Measurements from ENCODE around the gene KDELR1. TPM values are rescaled to one million over a fixed set of nuclear protein-coding genes. Genes with fewer than 3 reads are reported as not detected.
"Not testable (repeated sequence)": the region's sequence is repeated elsewhere in the genome, so short reads cannot be mapped to it uniquely, and the experiment has no call there.

Gene KDELR1
- total and polyA plus RNA-seq, 5 donors, result 82.3 to 101 (median 84.2) TPM

DNA sequence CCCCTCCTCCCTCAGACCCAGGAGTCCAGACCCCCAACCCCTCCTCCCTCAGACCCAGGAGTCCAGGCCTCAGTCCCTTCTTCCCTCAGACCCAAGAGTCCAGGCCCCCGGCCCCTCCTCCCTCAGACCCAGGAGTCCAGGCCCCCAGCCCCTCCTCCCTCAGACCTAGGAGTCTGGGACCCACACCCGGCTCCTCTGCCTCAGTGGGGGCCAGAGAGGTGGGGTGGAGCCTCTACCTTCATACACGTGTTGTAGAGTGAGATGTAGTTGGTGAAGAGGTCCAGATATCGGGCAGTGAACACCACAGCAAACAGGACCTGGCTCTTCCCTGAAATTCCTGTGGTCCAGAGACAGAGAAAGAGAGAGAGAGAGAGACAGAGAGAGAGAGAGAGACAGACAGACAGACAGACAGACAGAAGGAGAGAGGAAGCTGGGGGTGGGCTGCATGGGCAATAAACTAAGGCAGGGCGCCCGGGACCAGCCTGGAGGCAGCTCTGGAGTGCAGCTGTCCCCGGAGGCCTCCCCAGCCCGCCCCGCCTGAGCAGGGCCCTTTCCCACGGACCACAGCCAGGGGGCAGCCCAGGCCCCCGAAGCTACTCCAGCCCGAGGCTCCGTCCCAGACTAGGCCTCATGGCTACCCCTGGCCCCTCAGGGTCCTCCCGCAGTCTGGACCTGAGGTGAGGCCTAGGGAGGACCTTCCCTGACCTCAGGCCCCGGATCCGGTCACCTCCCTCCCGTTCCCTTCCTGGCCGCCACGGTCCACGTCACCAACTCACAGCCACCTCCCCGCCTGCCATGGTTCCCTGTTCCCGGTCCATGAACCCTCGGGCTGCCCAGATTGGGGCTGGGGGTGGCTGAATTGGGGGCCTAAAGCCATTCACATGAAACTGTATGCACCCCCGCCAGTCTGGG is 907 bp downstream of the KDELR1 start:
- no peaks in the 10 kb centered on the region for H3K27me3 ChIP-seq (ENCODE audit: control insufficient read depth, insufficient read depth)
- H3K9me3 ChIP-seq (ENCODE audit: control insufficient read depth, low read length), result no peaks in the 10 kb centered on the region
- H3K4me3 ChIP-seq (ENCODE audit: low read length), result peak overlapping the region; percentile 86
- H3K4me1 ChIP-seq (ENCODE audit: control insufficient read depth, insufficient read depth, low read length), result no peaks in the 10 kb centered on the region
- DNase-seq, result peak; percentile 74 to 89 (median 88)
- WGBS, result 2% methylated on average over 24 of the region's 24 CpGs
- H3K27ac ChIP-seq (ENCODE audit: low read length), result peak overlapping the region; percentile 93
- intact Hi-C loops (cut with DNase I), result no loop called here
- ATAC-seq, result peak; percentile 84

DNA sequence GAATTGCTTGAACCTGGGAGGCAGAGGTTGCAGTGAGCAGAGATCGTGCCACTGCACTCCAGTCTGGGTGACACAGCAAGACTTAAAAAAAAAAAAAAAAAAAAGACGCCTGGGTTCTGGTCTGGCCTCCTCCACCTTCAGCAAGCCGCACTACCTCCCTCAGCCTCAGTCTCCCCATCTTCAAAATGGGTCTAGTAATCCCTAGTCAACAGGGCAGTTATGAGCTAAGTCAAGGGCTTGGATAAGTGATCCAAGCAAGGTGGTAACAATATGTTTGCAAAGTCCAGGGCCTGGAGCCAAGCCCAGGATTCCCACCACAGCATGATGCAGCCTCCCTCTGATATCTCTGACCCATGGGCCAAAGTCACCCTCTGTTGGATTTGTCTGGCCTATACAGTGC is 4.4 kb downstream of the KDELR1 start:
- no peak overlapping the region for H3K27ac ChIP-seq (ENCODE audit: low read length)
- no peaks in the 10 kb centered on the region for H3K4me1 ChIP-seq (ENCODE audit: control insufficient read depth, insufficient read depth, low read length)
- no peaks in the 10 kb centered on the region for H3K27me3 ChIP-seq (ENCODE audit: control insufficient read depth, insufficient read depth)
- no peak for DNase-seq
- intact Hi-C loops (cut with DNase I), result no loop called here
- ATAC-seq, result no peak
- no peak overlapping the region for H3K4me3 ChIP-seq (ENCODE audit: low read length)
- H3K9me3 ChIP-seq (ENCODE audit: control insufficient read depth, low read length), result no peaks in the 10 kb centered on the region
- 95% methylated on average over 3 of the region's 3 CpGs for WGBS

DNA sequence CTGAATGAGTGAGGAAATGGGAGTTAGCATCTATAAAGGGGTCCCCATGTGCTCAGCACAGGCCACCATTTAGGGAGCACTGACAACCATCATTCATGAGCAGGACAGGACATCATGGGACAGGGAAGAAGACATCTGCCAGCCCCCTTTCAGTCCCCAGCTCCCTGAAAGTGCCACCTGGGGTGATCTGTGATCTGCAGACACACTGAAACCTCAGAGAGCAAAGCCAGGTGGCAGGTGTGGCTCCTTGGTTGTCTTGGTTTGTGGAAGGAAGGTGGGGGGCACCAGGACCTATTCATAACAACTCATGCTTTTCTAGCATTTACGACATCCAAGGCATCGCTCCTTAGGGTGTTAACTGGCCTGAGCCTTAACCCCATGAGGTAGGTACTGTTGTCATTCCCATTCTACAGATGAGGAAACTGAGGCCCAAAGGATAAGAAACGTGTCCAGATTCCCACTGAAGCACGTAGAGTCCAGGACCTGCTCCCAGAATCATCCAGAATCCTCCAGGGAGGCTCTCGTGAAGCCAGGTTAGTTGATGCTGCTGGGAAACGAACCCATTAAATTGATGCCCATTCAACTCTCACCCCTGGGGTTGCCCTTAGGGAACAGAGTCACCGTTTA is 5.8 kb downstream of the KDELR1 start:
- ATAC-seq (no peak), DNase-seq (no peak)
- H3K9me3 ChIP-seq (ENCODE audit: control insufficient read depth, low read length), result no peaks in the 10 kb centered on the region
- intact Hi-C loops (cut with DNase I), result no loop called here
- no peak overlapping the region for H3K4me3 ChIP-seq (ENCODE audit: low read length)
- H3K27me3 ChIP-seq (ENCODE audit: control insufficient read depth, insufficient read depth), result no peaks in the 10 kb centered on the region
- H3K4me1 ChIP-seq (ENCODE audit: control insufficient read depth, insufficient read depth, low read length), result no peaks in the 10 kb centered on the region
- 91% methylated on average over 7 of the region's 7 CpGs for WGBS
- H3K27ac ChIP-seq (ENCODE audit: low read length), result no peak overlapping the region

DNA sequence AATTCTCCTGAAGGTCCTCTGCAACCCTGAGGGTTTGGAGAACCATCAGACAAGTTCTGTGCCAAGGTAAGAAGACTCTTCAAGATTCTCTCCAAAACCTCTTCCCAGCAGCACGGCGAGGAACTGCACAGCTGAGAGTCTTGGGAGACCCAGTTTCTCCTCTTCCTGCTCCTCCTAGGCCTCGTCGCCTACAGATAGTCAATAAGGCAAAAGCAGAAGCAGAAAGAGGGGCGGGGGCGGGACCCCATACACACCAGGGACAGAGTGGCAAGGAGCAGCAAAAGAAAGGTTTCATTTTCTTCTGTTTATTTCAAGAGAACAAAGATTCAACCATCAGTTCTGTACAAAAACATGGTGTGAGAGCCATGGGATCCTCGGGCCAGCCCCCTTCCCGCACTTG is 9.1 kb downstream of the KDELR1 start:
- no peak for DNase-seq
- Histone ChIP-seq H3K27ac (ENCODE audit: low read length) (no peak overlapping the region), H3K9me3 (ENCODE audit: control insufficient read depth, low read length) (no peaks in the 10 kb centered on the region), H3K4me1 (ENCODE audit: control insufficient read depth, insufficient read depth, low read length) (no peaks in the 10 kb centered on the region), H3K27me3 (ENCODE audit: control insufficient read depth, insufficient read depth) (no peaks in the 10 kb centered on the region), H3K4me3 (ENCODE audit: low read length) (no peak overlapping the region)
- intact Hi-C loops (cut with DNase I), result no loop called here
- 92% methylated on average over 8 of the region's 8 CpGs for WGBS
- no peak for ATAC-seq

DNA sequence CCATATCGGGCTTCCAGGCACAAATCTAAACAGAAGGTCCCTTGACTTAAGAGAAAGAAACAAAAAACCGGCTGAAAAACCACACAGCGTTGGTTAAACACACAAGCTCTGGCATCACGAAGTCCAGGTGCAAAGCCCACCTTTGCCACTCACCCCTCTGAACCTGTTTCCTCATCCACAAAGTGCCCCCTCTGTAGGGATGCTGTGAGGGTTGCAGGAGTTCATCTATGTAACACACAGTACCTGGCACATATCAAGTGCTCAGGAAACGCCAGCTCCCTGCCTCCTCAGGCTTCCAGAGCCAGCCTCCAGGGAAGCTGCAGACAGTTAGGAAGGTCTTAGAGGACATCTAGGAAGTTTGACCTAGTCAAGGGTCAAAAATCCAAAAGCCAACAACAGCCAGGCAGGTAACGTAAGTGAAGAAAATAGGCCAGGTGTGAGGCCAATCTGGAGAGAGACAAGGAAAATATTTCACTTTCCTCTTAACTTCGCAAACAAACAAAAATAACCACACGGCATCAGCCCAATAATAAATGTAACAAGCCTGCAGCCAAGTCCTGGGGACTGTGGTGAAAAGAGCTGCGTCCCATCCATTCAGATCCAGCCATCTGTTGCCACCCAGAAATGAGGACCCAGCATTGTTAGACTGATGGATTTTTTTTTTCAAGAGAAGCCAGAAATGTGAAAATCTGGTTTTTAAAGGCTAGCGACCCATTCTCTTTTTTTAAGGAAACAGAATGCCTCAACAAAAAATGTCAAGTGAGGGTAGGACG is 10.0 kb downstream of the KDELR1 start:
- intact Hi-C loops (cut with DNase I), result no loop called here
- Histone ChIP-seq H3K27me3 (ENCODE audit: control insufficient read depth, insufficient read depth) (no peaks in the 10 kb centered on the region), H3K4me3 (ENCODE audit: low read length) (no peak overlapping the region), H3K4me1 (ENCODE audit: control insufficient read depth, insufficient read depth, low read length) (no peaks in the 10 kb centered on the region), H3K9me3 (ENCODE audit: control insufficient read depth, low read length) (no peaks in the 10 kb centered on the region), H3K27ac (ENCODE audit: low read length) (no peak overlapping the region)
- 85% methylated on average over 11 of the region's 11 CpGs for WGBS
- DNase-seq, result no peak
- no peak for ATAC-seq

DNA sequence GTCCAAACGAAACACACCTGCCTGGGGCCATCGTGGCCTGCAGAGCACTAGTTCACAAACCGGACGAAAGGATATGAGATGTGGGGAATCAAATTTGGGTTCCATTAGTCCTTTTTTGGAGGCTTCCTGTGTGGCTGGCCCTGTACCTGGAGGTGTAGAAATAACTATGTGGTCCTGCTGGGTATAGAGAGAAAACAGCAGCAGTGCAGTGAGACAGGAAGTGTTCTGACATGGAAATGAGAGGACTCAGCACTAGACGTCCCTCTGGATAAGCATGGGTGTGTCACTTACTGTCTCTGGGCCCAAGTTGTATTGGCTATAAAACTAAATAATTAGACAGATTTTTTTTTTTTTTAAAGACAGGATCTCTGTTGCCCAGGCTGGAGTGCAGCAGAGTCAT is 12.3 kb downstream of the KDELR1 start:
- Histone ChIP-seq H3K4me3 (ENCODE audit: low read length) (no peak overlapping the region), H3K9me3 (ENCODE audit: control insufficient read depth, low read length) (no peaks in the 10 kb centered on the region), H3K27ac (ENCODE audit: low read length) (no peak overlapping the region), H3K27me3 (ENCODE audit: control insufficient read depth, insufficient read depth) (no peaks in the 10 kb centered on the region), H3K4me1 (ENCODE audit: control insufficient read depth, insufficient read depth, low read length) (no peaks in the 10 kb centered on the region)
- intact Hi-C loops (cut with DNase I), result no loop called here
- DNase-seq (no peak), ATAC-seq (peak in 1 of 2 donors; percentile 16)
- 81% methylated on average over 5 of the region's 5 CpGs for WGBS

DNA sequence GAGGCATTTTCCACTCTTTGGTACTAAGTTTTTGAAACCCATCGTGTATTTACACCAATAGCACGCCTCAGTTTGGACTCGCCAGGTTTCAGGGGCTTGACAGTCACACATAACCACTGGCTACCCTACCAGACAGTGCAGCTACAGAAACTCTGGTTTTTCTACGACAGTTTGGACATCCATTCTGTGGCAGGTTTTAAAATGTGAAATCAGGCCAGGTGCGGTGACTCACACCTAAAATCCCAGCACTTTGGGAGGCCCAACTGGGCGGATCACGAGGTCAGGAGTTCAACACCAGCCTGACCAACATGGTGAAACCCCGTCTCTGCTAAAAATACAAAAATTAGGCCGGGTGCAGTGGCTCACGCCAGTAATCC is 13.2 kb downstream of the KDELR1 start:
- ATAC-seq, result no peak
- H3K9me3 ChIP-seq (ENCODE audit: control insufficient read depth, low read length), result no peaks in the 10 kb centered on the region
- H3K4me1 ChIP-seq (ENCODE audit: control insufficient read depth, insufficient read depth, low read length), result no peaks in the 10 kb centered on the region
- intact Hi-C loops (cut with DNase I), result no loop called here
- H3K27ac ChIP-seq (ENCODE audit: low read length), result no peak overlapping the region
- no peak for DNase-seq
- no peak overlapping the region for H3K4me3 ChIP-seq (ENCODE audit: low read length)
- no peaks in the 10 kb centered on the region for H3K27me3 ChIP-seq (ENCODE audit: control insufficient read depth, insufficient read depth)
- WGBS, result 93% methylated on average over 10 of the region's 10 CpGs

DNA sequence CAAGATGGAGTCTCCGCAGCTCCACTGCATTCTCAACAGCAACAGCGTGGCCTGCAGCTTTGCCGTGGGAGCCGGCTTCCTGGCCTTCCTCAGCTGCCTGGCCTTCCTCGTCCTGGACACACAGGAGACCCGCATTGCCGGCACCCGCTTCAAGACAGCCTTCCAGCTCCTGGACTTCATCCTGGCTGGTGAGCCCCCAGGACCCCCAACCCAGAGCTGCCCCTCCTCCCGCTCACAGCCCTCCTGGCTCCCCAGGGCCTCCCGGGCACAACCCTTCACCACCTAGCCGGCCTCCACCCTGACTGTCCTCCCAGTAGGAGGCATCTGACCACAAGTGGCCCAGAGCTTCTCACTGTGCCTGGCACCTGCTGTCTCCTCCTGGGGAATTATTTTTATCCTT is 17.8 kb downstream of the KDELR1 start:
- intact Hi-C loops (cut with DNase I), result no loop called here
- ATAC-seq, result no peak
- Histone ChIP-seq H3K4me3 (ENCODE audit: low read length) (no peak overlapping the region), H3K9me3 (ENCODE audit: control insufficient read depth, low read length) (no peaks in the 10 kb centered on the region), H3K27ac (ENCODE audit: low read length) (no peak overlapping the region), H3K27me3 (ENCODE audit: control insufficient read depth, insufficient read depth) (no peaks in the 10 kb centered on the region), H3K4me1 (ENCODE audit: control insufficient read depth, insufficient read depth, low read length) (no peaks in the 10 kb centered on the region)
- 84% methylated on average over 11 of the region's 11 CpGs for WGBS
- no peak for DNase-seq

DNA sequence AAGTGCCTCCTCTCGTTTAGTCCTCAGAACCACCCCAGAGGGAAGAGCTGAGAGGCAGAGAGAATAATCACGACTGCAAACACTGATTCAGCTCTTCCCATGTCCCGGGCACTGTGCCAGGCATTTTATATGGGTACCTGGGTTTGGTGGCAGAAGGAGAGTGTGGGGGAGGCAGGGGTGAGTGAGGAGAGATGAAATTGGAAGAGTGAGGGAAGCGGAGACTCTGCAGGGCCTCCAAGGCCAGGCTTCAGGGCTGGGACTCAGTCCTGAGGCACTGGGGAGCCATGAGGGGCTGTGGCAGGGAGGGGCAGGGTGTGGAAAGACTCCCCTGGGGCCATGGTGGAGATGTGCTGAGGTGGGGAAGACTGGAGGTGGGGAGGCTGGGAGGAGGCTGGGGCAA is 18.4 kb downstream of the KDELR1 start:
- intact Hi-C loops (cut with DNase I), result no loop called here
- Histone ChIP-seq H3K9me3 (ENCODE audit: control insufficient read depth, low read length) (no peaks in the 10 kb centered on the region), H3K4me3 (ENCODE audit: low read length) (no peak overlapping the region), H3K27ac (ENCODE audit: low read length) (no peak overlapping the region), H3K27me3 (ENCODE audit: control insufficient read depth, insufficient read depth) (no peaks in the 10 kb centered on the region), H3K4me1 (ENCODE audit: control insufficient read depth, insufficient read depth, low read length) (no peaks in the 10 kb centered on the region)
- 53% methylated on average over 4 of the region's 4 CpGs for WGBS
- no peak for DNase-seq
- no peak for ATAC-seq

DNA sequence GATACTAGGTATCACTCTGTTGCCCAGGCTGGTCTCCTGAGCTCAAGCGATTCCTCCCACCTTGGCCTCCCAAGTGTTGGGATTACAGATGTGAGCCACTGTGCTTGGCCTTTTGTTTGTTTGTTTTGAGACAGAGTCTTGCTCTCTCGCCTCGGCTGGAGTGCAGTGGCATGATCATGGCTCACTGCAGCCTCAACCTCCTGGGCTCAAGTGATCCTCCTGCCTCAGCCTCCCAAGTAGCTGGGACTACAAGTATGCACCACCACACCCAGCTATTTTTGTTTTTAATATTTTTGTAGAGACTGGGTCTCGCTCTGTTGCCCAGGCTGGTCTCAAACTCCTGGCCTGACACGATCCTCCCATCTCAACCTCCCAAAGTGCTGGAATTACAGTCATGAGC is 19.6 kb downstream of the KDELR1 start:
- H3K4me1 ChIP-seq (ENCODE audit: control insufficient read depth, insufficient read depth, low read length); ATAC-seq; H3K4me3 ChIP-seq (ENCODE audit: low read length); H3K27ac ChIP-seq (ENCODE audit: low read length); H3K9me3 ChIP-seq (ENCODE audit: control insufficient read depth, low read length); intact Hi-C loops (cut with DNase I); H3K27me3 ChIP-seq (ENCODE audit: control insufficient read depth, insufficient read depth); DNase-seq: not testable (repeated sequence)
- 93% methylated on average over 5 of the region's 5 CpGs for WGBS

DNA sequence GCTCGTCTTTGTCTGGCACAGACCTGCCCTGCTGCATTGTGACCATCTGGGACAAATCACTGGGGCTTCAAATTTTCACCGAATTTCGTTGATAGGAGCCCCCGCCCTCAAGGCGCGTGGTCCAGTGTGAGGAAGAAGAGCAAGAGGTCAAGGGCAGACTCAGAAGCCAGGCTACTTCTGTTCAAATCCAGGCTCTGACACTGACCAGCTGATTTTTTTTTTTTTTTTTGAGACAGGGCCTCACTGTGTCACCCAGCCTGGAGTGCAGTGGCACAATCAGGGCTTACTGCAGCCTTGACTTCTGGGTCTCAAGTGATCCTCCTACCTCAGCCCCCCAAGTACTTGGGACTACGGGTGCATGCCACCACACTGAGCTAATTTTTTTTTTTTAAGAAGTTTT is 20.0 kb downstream of the KDELR1 start:
- intact Hi-C loops (cut with DNase I), result no loop called here
- H3K9me3 ChIP-seq (ENCODE audit: control insufficient read depth, low read length), result no peaks in the 10 kb centered on the region
- no peak for DNase-seq
- no peak overlapping the region for H3K27ac ChIP-seq (ENCODE audit: low read length)
- H3K4me1 ChIP-seq (ENCODE audit: control insufficient read depth, insufficient read depth, low read length), result no peaks in the 10 kb centered on the region
- no peak for ATAC-seq
- H3K4me3 ChIP-seq (ENCODE audit: low read length), result no peak overlapping the region
- 60% methylated on average over 7 of the region's 7 CpGs for whole genome bisulfite sequencing
- H3K27me3 ChIP-seq (ENCODE audit: control insufficient read depth, insufficient read depth), result no peaks in the 10 kb centered on the region
